HG03439 (cell line): ENCODE measurements around the gene SNAI3.
A peak's percentile ranks its signal among the peaks of the same experiment; 100 is the strongest.

Experiments used
- ATAC-seq: cut with Tn5 transposase; IDR thresholded peaks from one replicate; pipeline ENCODE4 v1.9.1; 2021; ENCODE audit warnings: mild to moderate bottlenecking, moderate library complexity; ENCODE audit not compliant: unreplicated experiment

SNAI3 gene

DNA sequence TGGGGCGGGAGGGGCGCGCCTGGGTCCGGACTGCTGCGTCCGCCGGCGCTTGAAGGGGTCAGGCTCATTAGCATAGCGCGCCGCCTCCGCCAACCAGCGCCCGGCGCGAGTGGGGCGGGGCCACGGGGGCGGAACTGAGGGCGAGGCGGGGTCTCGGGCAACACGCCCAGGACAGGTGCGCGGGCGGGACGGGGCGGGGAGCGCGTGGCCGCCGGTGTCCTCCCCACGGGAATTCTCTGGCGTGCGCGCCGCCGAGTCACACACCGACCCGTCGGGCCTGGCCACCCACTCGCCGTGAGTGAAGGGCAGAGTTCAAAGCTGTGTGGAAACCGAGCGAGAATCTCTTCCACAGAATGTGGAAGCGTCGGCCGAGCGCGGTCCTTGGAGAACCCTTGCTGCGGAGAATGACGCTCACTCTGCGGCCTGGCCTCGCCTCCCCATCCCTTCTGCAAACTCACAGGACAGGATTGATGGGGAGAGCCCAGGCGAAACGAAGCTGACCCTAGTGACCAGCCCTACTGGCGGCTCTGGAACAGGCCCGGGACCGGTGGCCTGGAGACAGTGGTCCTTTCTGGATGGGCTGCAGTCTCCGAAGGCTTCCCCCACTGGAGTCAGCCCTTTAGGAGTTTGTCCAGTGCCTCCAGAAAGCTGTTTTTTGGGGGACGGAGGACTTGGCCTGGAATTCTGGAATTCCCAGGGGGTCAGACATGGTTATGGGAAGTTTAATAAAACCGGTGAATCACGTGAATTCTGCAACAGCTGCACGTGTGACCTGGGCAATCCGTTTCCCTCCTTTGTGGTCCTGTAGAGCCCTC is at the start of gene SNAI3:
TSS of gene SNAI3 (minus strand) at position 69 of the 815 bp plus-strand sequence. CDS start 101 bp downstream, outside the sequence.
- ATAC-seq = peak; percentile 46

GRCh38 chr16:88736088-88736487 is 49.8 kb upstream of the SNAI3 start:
- no peak for ATAC-seq

DNA sequence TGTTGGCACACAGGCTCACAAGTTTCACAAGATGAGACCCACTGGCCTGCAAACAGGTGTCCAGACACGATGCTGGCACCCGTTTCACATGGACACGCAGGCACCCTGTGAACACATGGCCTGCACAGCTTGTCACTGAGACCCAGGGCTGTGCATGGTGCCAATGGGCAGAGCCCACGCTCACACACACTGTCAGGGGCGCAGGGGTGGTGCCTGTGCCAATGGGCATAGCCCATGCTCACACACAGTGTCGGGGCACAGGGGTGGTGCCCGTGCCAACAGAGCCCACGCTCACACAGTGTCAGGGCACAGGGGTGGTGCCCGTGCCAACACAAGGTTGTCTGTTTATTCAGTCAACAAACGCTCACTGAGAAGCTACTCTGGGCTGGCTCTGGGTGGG is 49.3 kb upstream of the SNAI3 start:
- ATAC-seq = no peak

GRCh38 chr16:88735121-88735520 is 48.8 kb upstream of the SNAI3 start:
- ATAC-seq = no peak

DNA sequence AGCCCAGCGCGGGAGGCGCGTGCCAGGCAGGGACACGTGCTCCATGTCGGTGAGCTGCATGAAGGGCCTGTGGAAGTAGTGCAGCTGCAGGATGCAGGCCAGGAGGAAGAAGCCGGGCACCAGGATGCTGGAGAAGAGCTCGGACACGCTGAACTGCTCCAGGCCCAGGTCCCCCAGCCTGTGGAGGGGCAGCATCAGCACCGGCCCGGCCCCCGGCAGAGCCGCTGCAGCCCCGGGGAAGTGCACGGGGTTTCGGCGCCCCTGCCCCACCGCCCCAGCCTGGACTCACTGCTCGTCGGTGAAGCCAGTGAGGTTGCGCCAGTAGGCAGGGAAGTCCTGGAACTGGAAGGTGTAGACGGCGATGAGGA is 48.0 kb upstream of the SNAI3 start:
- no peak for ATAC-seq

DNA sequence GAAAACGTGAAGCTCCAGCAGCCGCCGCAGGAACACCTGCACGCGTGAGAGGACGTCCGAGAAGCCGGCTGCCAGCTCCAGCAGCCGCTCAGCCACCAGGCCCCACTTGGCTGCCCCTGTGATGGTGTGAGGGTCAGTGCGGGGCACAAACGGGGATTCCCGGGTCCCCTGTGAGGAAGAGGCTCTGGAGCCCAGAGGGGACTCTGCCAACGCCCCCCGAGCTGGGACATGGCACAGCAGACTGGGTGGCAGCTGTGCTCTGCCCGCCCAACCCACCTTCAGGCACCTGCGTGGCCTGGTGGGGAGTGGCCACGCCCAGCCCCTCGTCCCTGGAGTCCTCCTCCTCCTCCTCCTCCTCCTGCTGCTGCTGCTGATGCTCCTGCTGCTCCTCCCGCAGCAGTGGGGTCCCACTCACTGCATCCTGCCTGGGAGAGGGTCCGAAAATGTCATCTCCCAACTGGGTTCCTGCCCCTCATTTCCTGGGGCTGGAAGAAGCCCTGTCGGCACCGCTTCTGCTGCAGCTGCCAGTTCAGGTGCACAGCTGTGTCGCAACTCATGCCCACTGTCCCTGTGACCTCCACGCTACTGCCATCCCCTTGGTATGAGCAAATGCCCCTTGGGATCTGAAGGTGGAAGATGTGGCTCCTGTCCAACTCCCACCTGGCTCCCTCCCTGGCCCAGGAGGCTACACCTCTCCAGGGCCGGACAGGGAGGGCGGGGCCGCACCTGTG is 47.5 kb upstream of the SNAI3 start:
- no peak for ATAC-seq

- ATAC-seq = no peak
Observed at GRCh38 chr16:88732961-88733294, 46.6 kb upstream of the SNAI3 start.

DNA sequence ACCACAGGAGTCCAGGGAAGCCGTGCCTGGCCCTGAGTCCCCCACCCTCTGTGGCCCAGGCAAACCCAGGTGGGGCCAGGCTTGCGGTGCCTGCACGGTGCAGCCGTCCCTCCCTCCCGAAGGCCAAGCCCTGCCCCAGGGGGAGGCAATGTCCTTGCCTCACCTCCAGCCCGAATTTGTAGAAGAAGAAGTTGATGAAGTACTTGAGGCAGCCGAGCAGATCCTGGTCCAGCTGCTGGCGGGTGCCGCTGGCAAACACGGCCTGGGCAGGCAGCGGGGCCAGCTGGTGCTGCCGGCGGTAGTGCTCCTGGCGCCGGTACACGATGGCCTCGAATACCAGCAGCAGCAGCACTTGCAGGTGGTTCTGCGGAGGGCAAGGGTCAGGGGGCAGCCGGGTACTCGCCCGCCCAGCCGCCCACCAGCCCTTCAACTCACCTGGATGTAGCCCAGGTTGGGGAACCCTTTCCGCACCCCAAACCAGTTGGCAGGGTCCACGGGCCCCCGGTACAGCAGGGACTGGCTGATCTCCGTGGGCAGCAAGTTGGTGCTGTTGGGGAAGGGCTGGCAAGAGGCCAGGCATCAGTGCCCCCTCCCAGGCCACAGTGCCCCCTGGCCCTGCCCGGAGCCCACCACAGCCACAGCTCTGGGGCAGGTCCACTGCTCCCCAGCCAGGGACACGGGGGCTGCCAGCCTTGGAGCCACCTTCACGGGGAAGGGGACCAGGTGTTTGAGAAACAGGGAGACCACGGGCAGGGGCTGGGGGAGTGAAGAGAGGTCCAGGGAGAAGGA is 46.1 kb upstream of the SNAI3 start:
- no peak for ATAC-seq

DNA sequence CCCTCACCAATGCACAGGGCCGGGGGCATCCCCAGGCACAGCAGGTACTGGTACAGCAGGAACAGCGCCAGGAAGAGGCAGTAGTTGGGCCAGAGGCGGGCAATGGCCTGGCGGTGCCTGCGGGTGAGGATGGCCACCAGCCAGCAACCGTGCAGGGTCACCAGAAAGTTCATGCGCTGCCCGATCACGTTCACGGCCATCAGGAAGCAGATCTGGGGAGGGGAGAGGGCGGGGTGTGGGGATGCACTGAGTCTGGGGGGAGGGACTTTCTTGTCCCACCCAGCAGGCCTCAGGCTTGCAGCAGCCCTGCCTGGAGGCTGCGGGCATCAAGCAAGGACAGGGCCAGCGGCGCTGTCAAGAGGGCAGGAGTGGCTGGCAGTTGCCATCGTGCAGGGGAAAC is 45.4 kb upstream of the SNAI3 start:
- ATAC-seq = no peak

- no peak for ATAC-seq
Observed at GRCh38 chr16:88730632-88731607, 44.6 kb upstream of the SNAI3 start.

GRCh38 chr16:88727871-88728270 is 41.6 kb upstream of the SNAI3 start:
- ATAC-seq = no peak

- ATAC-seq = no peak
Observed at GRCh38 chr16:88726981-88727380, 40.7 kb upstream of the SNAI3 start.

DNA sequence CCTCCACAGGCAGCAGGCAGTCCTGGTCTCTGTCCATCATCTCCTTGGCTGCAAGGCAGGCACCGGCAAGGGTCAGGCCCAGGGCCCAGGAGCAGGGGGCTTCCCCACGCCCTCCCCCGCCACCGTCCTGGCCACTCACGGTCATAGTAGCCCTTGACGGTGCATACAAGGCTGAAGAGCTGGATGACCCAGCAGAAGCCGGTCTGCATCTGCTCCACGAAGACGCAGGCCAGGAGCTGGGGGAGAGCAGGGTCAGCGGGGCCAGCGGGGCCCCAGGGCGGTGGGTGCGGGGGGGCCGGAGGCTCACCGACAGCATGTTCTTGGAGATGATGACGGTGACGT is 40.1 kb upstream of the SNAI3 start:
- ATAC-seq = no peak

- no peak for ATAC-seq
Observed at GRCh38 chr16:88725609-88726407, 39.5 kb upstream of the SNAI3 start.

DNA sequence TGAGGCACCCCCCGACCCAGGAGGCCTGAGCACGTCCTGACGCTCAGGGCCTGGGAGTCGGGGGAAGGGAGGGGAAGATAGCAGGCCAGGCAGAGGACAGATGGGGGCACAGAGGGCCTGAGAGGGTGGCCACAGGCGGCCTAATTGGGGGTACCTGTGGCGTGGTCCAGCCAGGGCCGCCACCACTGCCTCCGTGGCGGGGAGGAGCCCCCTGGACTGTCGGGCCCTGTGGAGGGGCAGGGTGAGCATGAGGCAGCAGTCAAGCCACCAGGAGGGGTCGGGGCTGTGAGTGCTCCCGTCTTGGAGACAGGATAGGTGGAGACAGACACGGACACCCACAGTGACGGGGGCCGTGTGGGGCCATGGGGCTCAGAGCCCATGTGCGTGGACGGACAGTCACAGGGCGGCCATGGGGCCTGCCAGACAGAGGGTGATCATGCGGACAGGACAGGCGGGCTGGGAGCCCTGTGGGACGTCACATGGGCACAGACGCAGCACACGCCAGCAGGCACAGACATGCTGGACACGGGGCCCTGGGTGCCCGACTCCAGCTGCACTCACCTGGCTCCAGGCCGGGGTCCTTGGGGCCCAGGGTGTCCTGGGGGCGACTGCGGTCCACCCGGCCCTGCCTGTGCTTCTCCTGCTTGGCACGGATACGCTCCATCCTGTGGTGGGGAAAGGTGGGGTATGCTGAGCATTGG is 38.7 kb upstream of the SNAI3 start:
- ATAC-seq = no peak

- no peak for ATAC-seq
Observed at GRCh38 chr16:88723911-88724310, 37.6 kb upstream of the SNAI3 start.

DNA sequence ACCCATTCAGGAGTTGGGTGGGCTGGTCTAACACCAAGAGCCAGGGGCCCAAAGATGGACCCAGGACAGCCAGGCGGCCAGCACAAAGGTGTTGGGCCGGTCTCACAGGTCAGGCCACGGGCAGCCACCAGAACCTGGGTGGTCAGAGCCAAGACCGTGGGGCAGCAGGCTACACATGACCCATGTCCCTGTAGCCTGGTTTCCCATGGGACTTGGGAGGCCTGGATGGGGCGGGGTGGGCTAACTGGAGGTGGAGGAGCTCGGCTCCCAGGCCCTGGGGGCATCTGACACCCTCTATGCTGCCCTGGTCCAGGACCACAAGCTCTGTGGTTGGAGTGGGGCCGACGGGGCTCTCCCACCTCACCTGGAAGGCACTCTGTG is 37.2 kb upstream of the SNAI3 start:
- ATAC-seq = no peak

DNA sequence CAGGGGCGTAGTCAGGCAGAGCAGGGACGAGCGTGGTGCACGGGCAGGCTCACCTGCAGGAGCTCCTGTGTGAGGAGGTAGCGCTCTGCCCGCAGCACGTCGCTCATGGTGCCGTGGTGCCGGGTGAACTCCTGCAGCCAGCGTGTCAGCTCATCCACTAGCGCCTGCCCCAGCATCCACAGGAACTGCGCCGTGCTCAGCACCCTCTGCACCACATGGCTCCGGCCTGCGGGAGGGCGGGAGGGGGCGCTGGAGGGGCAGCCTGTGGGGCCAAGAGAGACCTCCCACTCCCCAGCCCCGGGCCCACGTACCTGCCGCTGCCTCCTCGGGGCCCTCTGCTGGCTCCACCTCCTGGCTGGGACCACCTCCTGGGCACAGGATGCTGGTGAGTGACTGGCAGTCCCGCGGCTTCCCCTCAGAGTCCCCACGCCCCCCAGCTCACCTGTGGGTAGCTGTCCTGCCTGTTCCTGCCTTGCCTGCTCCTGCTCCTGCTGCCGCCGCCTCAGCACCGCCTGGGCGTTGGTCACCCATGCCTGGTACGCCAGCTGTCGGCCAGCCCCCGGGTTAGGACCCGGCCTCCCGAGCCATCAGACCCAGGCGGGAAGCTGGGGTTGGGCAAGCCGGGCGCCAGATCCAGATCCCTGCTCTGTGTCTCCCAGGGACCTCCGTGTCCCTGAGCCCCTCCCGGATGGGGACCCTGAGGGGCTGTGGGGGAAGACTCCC is 36.6 kb upstream of the SNAI3 start:
- ATAC-seq = no peak
